GM19023 (cell line): Measurements from ENCODE around the gene DAPK1.

Experiments
- ATAC-seq: cut with Tn5 transposase; IDR thresholded peaks from one replicate; pipeline ENCODE4 v1.9.1; 2021; ENCODE audit warnings: mild to moderate bottlenecking, moderate library complexity; ENCODE audit not compliant: unreplicated experiment

The DAPK1 gene

GRCh38 chr9:87661241-87661640, 163.6 kb downstream of the DAPK1 start:
- ATAC-seq: no peak

- ATAC-seq: no peak
Observed at GRCh38 chr9:87662808-87663528, 165.3 kb downstream of the DAPK1 start.

- ATAC-seq: no peak
Observed at GRCh38 chr9:87663556-87663955, 165.9 kb downstream of the DAPK1 start.

GRCh38 chr9:87664153-87665060, 166.7 kb downstream of the DAPK1 start:
- ATAC-seq: no peak

- no peak for ATAC-seq
Observed at GRCh38 chr9:87665505-87665904, 167.8 kb downstream of the DAPK1 start.

- ATAC-seq: no peak
Observed at GRCh38 chr9:87667164-87667738, 169.6 kb downstream of the DAPK1 start.

- ATAC-seq: no peak
Observed at GRCh38 chr9:87668222-87668621, 170.6 kb downstream of the DAPK1 start.

- no peak for ATAC-seq
Observed at GRCh38 chr9:87668722-87669121, 171.1 kb downstream of the DAPK1 start.

GRCh38 chr9:87670572-87671264, 173.1 kb downstream of the DAPK1 start:
- no peak for ATAC-seq

GRCh38 chr9:87671478-87671877, 173.8 kb downstream of the DAPK1 start:
- no peak for ATAC-seq

GRCh38 chr9:87671925-87672324, 174.3 kb downstream of the DAPK1 start:
- no peak for ATAC-seq

GRCh38 chr9:87672586-87672985, 174.9 kb downstream of the DAPK1 start:
- no peak for ATAC-seq

- no peak for ATAC-seq
Observed at GRCh38 chr9:87673446-87674120, 175.9 kb downstream of the DAPK1 start.

GRCh38 chr9:87674565-87675299, 177.1 kb downstream of the DAPK1 start:
- no peak for ATAC-seq

GRCh38 chr9:87675906-87676515, 178.3 kb downstream of the DAPK1 start:
- no peak for ATAC-seq

GRCh38 chr9:87676976-87677775, 179.5 kb downstream of the DAPK1 start:
- no peak for ATAC-seq

- ATAC-seq: no peak
Observed at GRCh38 chr9:87677776-87678587, 180.3 kb downstream of the DAPK1 start.
